Measurements from ENCODE around the gene PGAP3. TPM values are rescaled to one million over a fixed set of nuclear protein-coding genes. Genes with fewer than 3 reads are reported as not detected.

Gene PGAP3
- total RNA-seq, 1 experiment from 2014 or later = 21.8 TPM

DNA sequence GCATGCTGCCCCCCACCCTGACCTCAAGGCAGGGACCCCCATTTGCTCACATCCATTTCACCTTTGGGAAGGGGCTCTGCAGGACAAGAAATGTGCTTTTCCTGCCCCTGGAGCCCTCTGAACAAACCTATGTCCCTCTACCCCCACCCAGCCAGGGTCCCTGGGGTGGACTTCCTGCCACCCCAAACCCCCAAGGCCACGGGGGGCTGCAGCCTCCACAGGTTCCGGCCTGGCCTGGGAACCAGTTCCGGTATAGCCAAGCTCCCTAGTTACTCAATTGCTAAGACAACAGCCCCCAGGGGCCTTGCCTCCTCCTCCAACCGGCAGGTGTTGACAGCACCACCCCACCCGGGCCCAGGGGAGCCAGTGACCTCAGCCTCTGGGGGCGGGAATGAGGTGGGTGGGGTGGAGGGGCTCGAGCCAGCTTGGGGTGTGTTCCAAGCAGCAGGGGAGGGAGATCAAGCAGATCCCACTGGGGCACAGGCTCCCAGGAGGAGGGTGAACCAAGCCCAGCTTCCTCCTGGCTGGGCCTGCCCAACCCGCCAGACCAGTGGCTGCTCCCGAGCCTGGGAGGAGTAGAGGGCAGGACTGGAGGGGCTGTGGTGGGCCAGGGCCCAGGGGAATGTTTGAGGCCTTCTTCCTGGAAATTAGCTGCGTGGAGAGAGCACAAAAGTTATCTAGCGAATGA, 13.0 kb downstream of the PGAP3 start:
- Histone ChIP-seq H3K36me3 (ENCODE audit: control insufficient read depth, insufficient read depth, low read length) (no peaks in the 10 kb centered on the region), H3K27me3 (ENCODE audit: control insufficient read depth, insufficient read depth, low read length) (no peaks in the 10 kb centered on the region), H3K4me3 (ENCODE audit: low read depth in 2 of 2, low read length in 2 of 2) (no peak overlapping the region), H3K27ac (ENCODE audit: low read length) (no peak overlapping the region), H3K4me1 (ENCODE audit: control insufficient read depth, insufficient read depth, low read length) (peaks cover 5% of the 10 kb centered on the region; the same call in 1 of the 2 replicates), H3K9me3 (ENCODE audit: control insufficient read depth, insufficient read depth, low read depth, low read length) (no peaks in the 10 kb centered on the region)
- POLR2A ChIA-PET = interaction anchor here (0.6 kb wide), 1 partner anchor 40 kb away, joined by 3 read pairs; no protein-coding TSS in a partner anchor
- intact Hi-C loops (cut with micrococcal nuclease; ENCODE audit: unreplicated experiment) = loop anchor here (5.0 kb wide), 1 partner anchor 53 kb away; no protein-coding TSS in a partner anchor
- CTCF ChIA-PET = no interaction called here
- BruUV-seq (replicated peaks) = no TSS peak
- DNase-seq (ENCODE audit: low read depth, low spot score) (no peak), ATAC-seq (no peak)
- TF ChIP-seq REST (IDR thresholded peaks at IDR 0.05; ENCODE audit: insufficient read depth in 1 of 2, low read depth in 2 of 2, low read length in 1 of 2) = no peak
- no peak for TF ChIP-seq TCF7L2 (IDR thresholded peaks at IDR 0.05; ENCODE audit: low read depth, low read length)
- TF ChIP-seq SIN3A (IDR thresholded peaks at IDR 0.05; ENCODE audit: borderline replicate concordance, insufficient read depth, low read depth, low read length) = no peak
- no peak for TF ChIP-seq POLR2AphosphoS5 (IDR thresholded peaks at IDR 0.05; ENCODE audit: low read depth, low read length)
- TF ChIP-seq, protein P1, sequence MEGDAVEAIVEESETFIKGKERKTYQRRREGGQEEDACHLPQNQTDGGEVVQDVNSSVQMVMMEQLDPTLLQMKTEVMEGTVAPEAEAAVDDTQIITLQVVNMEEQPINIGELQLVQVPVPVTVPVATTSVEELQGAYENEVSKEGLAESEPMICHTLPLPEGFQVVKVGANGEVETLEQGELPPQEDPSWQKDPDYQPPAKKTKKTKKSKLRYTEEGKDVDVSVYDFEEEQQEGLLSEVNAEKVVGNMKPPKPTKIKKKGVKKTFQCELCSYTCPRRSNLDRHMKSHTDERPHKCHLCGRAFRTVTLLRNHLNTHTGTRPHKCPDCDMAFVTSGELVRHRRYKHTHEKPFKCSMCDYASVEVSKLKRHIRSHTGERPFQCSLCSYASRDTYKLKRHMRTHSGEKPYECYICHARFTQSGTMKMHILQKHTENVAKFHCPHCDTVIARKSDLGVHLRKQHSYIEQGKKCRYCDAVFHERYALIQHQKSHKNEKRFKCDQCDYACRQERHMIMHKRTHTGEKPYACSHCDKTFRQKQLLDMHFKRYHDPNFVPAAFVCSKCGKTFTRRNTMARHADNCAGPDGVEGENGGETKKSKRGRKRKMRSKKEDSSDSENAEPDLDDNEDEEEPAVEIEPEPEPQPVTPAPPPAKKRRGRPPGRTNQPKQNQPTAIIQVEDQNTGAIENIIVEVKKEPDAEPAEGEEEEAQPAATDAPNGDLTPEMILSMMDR (IDR thresholded peaks at IDR 0.05) = no peak
- in situ Hi-C loops (cut with HindIII; ENCODE audit: low pct_unique_long_range_greater_than_20kb, low sequenced_read_pairs) = no loop called here

DNA sequence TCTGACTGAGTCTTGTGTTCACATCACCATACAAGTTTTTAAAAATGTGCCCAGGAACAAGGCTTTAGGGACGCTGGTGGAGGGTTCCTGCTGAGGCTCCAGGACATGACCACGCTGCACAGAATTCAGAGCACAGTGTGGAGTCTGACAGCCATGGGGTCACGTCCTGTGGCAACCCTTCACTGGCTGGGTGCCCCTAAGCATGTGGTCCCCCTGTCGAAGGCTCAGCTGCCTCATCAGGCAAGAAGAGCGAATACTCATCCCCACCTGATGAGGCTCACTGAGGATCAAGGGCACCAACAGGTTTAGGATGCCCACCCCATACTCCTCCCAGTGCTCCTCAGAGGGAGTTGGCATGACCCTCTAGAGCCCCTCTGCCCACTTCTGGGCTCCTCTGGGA, 13.7 kb downstream of the PGAP3 start:
- no peaks in the 10 kb centered on the region for H3K27me3 ChIP-seq (ENCODE audit: control insufficient read depth, insufficient read depth, low read length)
- intact Hi-C loops (cut with micrococcal nuclease; ENCODE audit: unreplicated experiment) (loop anchor here (5.0 kb wide), 1 partner anchor 52 kb away; no protein-coding TSS in a partner anchor), in situ Hi-C loops (cut with HindIII; ENCODE audit: low pct_unique_long_range_greater_than_20kb, low sequenced_read_pairs) (no loop called here)
- no peaks in the 10 kb centered on the region for H3K36me3 ChIP-seq (ENCODE audit: control insufficient read depth, insufficient read depth, low read length)
- H3K4me1 ChIP-seq (ENCODE audit: control insufficient read depth, insufficient read depth, low read length) = peaks cover 5% of the 10 kb centered on the region; the same call in 1 of the 2 replicates
- no peaks in the 10 kb centered on the region for H3K9me3 ChIP-seq (ENCODE audit: control insufficient read depth, insufficient read depth, low read depth, low read length)
- POLR2A ChIA-PET = no interaction called here
- CTCF ChIA-PET = no interaction called here
- BruUV-seq (replicated peaks) = no TSS peak
- no peak overlapping the region for H3K27ac ChIP-seq (ENCODE audit: low read length)
- DNase-seq (ENCODE audit: low read depth, low spot score) (no peak), ATAC-seq (no peak)
- no peak overlapping the region for H3K4me3 ChIP-seq (ENCODE audit: low read depth in 2 of 2, low read length in 2 of 2)
- TF ChIP-seq SIN3A (IDR thresholded peaks at IDR 0.05; ENCODE audit: borderline replicate concordance, insufficient read depth, low read depth, low read length) (no peak), REST (IDR thresholded peaks at IDR 0.05; ENCODE audit: insufficient read depth in 1 of 2, low read depth in 2 of 2, low read length in 1 of 2) (no peak), TCF7L2 (IDR thresholded peaks at IDR 0.05; ENCODE audit: low read depth, low read length) (no peak), POLR2AphosphoS5 (IDR thresholded peaks at IDR 0.05; ENCODE audit: low read depth, low read length) (no peak)
- TF ChIP-seq, protein P1 (IDR thresholded peaks at IDR 0.05) = no peak
